ENCODE measurements around the gene AMN.

AMN gene

DNA sequence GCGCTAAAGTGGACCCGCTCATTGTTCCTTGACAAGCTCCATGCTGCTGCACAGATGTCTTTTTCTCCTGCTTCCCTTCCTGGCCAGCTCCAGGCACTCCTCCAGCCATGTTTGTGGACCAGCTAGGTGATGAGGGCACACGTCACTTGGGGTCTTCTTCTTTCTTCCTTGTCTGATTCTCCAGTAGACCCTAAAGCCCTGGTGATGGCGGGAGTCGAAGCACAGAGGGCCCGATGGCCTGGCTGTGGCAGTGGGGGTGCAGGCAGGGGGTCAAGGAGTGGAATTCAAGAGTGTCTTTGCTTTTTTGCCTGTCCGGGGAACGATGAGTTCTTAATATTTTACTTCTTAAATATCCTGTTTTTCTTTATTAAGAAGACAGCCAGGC, 23.0 kb upstream of the AMN start:
- DNase-seq, result no peak

DNA sequence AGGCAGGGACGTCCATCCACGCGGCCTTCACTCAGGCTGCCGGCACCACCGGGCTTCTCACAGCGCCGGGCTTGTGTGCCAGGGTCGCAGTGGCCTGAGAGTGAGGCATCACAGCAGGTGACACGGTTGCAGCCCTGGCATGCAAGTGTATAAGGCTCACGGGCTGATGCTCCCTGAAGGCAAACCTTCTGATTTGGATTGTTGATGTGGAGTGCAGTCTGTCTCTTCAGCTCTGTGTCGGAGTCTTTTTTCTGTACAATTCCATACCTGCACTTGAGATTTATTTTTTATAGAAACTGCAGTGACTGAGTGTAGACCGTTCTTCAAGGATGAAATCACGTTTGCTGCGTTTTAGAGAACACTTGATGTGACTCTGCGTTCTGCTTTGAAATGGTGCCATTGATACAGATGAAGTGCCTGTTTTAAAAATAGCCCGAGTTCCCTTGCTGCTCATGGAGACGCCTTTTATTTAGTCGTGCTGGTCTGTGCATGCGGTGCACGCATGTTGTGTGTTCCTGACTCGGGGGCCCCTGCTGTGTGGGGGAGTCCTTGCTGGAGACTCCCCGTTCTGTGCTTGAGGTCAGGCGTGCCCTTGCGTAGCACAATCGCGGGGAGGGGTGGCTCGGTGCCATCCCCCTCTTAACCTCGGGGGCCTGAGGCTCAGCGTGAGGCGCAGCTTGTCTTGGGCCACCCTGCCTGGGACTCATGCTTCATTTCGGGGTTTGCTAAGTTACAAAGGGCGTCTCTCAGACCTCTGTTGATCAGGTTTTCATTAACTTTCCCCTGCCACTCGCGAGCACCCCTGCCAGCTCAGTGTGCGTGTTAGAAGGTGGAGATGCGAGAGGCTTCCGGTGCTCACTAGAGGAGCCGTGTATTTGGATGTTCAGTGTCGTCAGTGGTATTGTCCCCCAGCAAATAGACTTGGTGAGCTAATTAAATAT, 21.6 kb upstream of the AMN start:
- DNase-seq, result no peak

DNA sequence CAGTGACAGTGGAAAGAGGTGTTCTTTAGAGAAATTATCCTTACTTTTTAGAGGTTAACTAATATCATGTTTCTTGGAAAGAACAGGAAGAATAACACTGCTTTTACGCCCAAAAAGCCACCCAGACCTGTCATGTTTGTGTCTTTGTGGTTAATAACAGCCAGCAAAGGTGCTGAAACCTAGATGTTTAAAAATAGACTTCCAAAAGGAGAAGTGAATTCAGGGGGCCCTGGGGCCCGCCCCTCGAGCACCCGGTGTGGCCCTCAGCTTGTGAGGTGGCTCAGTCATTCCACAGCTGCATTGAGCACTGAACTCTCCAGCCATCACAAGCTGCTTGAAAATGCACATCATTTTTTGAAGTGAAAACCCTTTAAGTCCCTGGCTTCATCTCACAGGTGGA, 20.8 kb upstream of the AMN start:
- no peak for DNase-seq

DNA sequence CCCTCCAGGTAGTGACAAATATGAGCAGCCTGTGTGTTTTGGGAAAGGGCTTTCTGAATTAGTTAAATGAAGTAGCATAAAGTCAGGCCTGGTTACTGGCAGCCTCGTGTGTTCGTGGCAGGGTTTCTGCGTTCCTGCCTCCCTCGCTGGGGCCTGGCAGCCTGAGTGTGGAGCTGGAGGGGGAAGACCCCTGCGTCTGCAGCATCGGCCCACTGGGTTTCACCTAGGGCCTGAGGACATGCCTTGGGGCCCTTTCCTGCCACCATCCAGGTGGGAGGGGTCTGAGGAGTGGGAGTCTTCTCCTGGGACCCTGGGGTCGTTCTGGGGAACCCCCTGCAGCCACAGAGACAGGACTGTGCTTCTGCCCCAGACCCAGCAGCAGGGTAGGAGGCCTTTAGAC, 20.4 kb upstream of the AMN start:
- DNase-seq, result no peak

DNA sequence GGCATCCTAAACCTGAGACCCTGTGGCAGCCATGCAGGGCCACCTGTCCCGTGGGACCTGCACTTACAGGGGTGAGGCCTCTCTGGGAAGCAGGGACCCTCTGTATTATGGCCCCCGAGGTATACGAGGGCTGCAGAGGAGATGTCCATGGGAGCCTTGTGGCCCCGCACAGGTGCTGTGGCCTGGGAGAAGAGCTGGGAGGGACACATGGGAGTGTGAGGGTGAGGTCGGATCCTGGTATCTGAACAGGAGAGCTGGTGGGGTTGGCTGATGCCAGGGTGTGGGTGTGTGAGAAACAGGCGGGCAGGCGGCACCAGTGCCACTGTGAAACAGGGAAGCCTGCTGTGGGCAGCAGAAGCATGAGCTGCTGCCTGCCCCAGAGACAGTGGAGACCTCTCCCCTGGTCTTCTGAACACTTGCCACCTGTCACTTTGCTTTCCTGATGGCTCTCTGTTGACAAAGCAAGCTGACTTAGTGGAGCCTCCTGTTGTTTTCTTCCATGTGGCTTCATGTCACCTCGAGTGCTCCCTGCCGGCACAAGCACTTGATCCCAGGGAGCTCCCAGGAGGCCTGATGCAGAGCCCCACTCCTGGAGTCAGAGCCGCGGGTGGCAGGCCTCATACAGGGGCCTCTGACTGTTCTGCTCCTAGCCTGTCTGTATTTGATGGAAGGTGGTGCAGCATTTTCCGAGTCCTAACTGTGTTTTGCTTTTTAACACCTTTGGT, 19.8 kb upstream of the AMN start:
- DNase-seq, result no peak

DNA sequence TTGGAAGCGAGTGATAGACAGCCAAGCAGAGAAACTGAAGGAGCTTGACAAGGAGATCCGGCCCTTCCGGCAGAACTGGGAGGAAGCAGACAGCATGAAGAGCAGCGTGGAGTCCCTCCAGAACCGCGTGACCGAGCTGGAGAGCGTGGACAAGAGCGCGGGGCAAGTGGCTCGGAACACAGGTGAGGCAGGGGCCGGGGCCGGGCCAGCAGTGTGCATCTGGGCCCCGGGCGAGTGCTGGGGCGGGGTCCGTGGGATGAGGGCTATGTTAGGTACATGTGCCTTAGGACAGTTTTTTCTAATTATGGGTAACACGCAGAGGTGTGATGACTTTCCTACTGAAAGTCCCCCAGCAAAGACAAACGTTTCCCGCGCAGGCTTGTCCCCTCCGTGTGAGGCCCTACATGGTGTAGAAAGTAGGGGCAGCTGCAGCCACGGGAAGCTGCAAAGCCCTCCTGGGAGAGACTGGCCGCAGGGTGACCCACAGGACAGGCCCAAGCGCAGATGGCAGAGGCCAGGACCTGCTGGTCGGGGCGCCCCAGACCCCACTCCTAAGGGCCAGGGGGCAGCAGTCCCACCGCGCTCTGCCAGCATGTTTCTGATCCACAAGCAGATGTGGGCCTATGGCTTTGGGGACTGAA, 19.1 kb upstream of the AMN start:
- DNase-seq, result no peak

DNA sequence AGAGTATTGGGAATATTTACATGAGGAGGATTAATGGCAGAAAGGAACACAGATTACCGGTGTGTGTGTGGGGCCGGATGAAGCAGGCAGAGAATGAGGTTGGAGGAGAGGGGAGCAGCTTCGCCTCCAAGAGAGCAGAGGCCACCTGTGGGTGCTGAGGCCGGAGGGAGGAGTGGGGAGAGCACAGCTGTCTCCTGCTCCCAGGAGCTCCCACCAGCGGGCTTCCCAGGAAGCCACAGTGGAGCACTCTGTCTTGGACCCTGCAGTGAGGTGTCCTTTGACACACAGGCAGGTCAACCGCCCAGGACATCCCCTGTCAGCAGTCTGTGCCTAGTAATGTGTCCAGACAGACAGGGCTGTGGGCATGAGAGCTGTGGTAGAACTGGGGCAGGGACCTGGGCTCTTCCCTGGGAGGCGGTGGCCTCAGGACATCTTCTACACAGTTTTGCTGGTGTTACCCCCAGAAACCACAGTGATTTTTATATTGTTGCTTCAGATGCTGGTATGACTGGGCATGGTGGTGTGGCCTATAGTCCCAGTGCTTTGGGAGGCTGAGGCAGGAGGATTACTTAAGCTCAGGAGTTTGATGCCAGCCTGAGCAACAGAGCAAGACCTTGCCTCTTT, 18.5 kb upstream of the AMN start:
- DNase-seq, result no peak

DNA sequence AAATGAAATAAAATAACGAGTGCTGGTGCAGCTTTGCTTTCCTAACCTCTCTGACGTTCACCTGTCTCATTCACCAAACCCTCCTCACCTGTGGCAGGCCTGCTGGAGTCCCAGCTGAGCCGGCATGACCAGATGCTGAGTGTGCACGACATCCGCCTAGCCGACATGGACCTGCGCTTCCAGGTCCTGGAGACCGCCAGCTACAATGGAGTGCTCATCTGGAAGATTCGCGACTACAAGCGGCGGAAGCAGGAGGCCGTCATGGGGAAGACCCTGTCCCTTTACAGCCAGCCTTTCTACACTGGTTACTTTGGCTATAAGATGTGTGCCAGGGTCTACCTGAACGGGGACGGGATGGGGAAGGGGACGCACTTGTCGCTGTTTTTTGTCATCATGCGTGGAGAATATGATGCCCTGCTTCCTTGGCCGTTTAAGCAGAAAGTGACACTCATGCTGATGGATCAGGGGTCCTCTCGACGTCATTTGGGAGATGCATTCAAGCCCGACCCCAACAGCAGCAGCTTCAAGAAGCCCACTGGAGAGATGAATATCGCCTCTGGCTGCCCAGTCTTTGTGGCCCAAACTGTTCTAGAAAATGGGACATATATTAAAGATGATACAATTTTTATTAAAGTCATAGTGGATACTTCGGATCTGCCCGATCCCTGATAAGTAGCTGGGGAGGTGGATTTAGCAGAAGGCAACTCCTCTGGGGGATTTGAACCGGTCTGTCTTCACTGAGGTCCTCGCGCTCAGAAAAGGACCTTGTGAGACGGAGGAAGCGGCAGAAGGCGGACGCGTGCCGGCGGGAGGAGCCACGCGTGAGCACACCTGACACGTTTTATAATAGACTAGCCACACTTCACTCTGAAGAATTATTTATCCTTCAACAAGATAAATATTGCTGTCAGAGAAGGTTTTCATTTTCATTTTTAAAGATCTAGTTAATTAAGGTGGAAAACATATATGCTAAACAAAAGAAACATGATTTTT, 17.1 kb upstream of the AMN start:
- no peak for DNase-seq

DNA sequence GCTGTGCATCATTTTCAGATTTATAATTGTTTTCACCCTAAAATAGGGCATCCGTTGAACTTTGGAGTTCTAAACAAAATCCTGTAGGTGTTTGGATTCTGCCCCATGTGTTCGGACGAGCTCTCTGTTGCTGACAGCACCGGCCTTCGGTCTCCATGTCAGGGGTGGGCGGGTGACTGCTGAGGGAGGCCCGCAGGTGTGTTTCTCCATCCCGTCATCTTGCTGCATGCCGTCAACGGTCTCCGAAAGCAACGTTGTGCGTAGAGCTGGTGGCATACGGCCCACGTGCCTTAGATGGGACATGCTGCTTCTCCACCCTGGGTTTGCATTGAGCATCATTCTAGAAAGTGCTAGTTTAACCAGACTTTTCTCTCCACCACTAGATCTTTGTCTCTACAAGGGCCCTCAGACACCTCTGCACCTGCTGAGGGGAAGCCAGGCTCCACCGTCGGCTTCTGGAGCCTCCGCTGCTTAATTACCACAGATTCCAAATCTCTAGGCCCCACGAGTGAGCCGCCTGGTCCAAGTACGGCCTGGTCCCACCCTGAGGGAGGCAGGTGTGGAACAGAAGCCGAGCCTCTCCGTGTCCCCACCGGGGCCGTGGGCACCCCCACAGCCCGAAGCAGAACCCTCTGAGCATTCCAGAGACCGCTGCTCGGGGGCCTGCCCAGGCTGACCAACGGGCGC, 15.7 kb upstream of the AMN start:
- no peak for DNase-seq

DNA sequence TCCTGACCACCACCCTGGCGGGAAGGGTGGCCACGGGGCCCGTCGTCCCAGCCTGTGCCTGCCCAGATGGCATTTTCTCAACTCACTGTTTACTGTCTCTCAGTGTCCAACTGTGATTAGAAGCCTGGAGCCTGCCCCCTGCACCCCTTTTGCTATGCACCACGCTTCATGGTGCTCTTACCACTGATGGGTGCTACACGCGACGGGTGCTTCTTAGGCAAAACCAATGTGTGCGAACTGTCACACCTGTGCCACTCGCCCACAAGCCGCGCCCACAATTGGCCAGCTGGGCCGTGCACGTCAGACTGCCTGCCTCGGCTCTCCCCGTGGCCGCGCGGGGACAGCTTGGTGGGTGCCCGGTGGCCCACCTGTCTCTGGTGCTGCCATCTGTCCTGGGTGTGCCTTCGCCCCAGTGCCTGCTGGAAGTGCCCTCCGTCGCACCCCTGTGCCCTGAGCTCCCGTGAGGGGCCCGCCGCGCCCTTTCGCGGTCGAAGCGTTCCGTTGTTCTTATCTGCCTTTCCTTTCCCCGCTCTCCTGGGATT, 15.1 kb upstream of the AMN start:
- DNase-seq, result no peak

DNA sequence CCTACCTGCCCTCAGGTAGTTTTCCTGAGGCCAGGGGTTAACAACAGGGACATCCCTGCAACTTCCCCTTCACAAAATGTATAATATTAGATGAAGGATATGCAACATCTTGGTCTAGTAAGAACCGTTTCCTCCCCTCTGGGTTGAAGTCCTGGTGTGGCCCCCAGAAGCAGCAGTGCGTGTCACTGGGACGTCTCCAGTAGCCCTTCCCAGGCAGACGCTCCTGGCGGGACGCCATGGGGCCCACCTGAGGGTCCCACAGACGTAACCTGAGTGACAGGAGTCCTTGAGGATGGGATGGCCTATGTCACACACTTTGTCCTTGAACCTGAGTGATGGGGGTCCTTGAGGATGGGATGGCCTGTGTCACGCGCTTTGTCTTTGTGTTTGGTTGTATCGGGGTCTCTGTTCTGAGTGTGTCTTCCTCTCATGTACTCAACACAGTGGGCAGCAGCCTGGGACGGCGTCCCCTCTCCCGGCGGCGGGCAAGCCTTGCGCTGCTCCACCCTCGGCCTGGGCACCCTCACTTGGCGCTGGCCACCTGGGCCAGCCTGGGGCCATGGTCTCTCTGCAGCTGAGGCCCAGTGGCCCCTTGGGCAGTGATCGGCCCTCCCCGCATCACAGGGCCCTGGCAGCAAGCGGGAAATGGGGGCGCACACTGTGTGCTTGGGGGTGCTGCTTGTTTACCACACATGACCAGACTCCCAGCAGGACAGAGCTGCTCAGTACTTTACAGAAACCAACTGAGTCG, 14.3 kb upstream of the AMN start:
- DNase-seq, result no peak

DNA sequence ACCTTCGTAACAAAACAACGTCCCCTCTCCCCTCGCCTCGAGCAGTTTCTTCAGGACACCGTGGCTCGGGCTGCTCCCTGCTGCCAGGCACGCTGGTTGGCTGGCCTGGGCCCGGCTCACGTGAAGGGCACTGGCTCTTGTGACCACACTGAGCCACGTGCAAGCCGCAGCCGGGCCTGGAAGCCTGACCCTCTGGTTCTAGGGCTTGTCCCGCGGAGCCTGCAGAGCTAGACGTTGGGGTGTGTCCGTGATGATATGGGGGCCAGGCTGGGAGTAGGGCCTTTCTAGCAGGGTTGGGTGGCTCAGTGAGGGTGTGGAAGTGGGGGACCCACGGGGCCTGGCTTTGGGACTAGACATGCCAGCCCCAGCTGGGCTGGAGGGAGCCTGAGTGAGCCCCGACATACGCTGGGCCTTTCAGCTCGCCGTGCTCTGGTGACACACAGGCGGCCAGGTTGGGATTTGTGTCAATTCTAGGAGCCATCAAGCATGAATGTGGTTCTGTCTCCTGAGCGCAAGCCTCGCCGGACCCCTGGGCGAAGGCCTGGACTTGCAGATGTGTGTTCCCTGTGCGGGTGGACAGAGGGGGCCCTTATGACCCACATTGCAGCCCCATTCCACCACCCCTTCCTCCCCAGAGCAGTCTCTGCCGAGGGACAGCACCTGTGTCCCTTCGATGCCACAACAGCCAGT, 13.6 kb upstream of the AMN start:
- no peak for DNase-seq

DNA sequence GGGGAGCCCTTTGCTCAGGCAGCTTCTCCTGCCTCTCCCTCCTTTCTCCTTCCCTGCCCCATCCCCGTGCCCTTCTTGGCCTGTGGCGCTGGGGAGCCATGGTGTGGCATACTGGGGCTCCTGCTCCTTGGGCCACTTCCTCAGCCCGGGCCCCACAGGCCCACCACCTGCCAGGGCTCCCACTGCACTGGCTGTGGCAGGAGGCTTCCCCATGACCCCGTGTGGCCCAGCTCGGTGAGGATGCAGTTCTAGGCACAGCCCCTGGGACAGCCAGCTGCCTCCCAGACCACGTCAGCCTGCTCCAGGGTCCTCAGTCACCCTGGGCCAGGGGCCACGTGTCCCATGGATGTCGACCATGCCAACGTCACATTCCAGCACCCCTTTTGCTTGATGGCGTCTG, 13.0 kb upstream of the AMN start:
- DNase-seq, result no peak

DNA sequence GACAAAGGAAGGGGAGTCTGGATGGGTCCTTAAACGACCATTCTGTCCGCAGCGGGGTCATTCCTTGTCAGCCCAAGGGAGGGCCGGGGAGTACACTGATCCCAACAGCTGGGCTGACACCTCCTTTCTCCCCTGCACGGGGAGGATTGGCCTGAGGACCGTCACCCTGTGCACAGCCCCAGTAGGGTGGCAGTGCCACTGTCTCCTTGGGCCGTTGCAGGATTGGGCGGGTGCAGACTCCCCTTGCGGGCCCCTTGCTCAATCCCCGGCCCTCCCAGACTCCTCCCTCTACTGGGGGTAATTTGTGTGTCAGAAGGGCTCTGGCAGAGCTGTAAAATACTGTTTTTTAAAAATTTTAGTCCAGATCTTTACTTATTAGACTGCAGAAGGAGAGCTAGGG, 12.6 kb upstream of the AMN start:
- DNase-seq, result no peak

DNA sequence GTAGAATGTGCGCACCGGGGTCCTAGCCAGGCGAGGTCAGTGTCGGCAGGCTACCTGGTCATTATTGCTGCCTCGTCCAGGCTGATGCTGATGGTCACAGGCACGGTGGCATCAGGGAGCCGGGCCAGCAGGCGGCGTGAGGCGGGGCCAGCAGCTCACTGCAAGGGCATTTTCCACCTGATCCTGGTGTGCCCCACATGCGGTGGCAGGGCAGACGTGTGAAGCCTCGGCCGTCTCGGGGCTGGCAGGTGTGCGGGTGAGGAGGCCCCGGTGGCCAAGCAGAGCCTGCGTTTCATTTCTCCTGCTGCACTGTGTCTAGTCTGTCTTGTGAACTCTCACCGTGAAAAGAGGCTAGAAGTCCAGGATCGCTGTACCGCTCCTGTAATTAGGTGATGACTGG, 12.0 kb upstream of the AMN start:
- no peak for DNase-seq

DNA sequence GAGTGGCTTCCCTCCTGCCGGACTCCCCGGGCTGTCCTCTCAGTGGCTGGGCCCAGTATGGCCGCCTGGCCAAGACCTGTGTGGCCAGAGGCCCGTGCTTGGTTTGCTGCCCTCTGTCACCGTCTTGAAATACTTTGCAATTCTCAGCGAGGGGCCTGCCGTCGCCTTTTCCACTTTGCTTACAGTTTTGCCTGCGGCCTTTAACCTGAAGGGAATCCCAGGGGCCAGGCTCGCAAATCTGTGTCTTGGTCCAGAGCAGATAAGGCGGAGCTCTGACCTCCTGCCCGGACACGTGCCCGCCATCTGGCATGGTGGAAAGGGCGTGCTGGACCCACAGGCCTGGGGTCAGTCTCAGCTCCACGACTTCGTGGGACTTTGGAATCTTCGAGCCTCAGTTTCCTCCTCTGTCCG, 10.9 kb upstream of the AMN start:
- DNase-seq, result no peak

DNA sequence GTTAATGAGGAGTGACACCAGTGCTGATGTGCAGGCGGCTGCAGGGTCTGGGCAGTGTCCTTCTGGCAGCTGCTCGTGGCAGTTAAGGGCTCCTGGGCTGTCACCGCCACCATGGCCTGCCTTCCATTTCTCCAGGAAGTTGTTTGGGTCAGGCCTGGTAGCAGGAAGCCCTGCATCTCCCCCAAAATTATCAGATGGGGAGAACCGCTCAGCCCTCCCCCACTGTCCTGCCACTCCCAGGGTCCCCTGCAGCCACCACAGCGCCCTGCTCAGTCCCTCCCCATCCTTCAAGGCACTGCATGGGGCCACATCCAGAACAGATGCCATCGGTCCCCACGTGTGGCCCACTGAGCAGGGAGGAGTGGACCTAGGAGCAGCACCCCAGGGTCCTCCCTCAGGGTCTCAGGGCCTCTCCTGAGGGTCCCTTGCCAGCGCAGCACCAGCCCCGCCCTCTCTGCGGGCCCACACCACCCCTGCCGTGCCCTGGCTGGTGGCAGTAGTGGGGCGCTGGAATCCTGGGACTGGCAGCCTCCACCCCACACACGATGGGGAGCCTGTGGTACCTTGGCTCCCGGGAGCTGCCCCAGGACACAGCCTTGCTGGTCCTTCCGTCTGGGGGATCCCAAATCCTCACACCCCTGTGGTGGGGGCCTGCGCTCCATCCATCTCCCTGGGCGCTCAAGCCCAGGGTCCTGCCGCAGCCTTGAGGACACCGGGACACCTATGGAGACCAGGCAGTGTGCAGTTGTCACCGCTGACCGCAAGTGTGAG, 10.3 kb upstream of the AMN start:
- no peak for DNase-seq

DNA sequence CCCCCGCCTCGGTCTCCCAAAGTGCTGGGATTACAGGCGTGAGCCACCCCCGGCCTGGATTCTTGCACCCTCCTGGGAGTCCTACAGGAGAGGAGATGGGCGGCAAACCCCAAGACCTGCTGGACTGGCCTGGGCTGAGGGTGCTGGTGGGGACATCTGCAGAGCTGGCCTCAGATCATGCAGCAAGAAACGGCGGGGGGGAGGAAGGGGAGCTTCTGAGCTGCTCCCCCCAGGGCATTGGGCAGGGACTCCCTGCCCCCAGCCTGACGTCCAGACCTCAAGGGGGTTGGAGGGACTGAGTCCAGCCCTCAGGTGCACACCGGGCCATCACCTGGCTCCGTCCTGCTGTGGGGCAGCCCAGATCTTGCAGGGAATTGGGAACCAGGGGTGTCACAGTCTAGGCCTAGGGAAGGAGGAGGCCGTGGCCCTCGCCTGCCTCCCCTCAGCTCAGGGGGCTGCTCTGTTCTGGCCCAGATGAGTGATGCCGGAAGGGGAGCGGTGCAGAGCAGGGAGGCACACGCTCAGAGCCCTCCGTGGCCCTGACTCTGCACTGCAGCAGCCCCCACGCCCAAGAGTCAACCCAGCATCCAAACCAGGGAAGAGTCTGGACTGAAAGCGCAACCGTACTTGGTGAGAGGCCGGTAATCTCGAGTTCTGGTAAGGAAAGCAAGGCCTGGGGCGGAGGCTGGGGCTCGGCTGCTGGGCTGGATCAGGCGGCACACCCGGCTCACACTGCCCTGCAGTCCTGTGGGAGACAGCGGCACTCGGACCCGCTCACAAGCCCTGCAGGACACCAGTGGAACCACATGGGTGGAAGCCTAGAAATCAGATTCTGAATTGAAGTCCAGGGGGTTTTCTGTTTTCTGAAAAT, 8.9 kb upstream of the AMN start:
- DNase-seq, result no peak
